ENCODE data around the gene NSUN2.

DNA sequence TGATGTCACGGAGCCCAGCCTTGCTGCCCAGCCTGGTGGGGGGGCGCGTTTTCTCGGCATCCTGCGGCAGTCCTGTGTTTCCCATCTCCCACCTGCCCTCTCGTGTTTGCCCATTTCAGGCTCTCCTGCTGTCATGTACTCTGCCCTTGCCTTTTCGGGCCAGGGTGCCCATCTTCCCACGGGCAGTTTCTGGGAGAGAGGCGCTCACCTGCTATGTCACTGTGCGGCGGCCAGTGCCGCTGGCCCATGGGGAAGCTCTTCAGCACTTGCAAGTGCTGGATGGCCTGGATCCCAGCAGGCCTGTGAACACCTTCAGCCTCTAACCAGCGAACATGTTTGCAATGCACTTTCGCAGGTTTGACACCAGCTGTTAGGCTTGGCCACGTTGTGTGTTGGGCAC, 33.9 kb upstream of the NSUN2 start:
- TF ChIP-seq, protein P1, sequence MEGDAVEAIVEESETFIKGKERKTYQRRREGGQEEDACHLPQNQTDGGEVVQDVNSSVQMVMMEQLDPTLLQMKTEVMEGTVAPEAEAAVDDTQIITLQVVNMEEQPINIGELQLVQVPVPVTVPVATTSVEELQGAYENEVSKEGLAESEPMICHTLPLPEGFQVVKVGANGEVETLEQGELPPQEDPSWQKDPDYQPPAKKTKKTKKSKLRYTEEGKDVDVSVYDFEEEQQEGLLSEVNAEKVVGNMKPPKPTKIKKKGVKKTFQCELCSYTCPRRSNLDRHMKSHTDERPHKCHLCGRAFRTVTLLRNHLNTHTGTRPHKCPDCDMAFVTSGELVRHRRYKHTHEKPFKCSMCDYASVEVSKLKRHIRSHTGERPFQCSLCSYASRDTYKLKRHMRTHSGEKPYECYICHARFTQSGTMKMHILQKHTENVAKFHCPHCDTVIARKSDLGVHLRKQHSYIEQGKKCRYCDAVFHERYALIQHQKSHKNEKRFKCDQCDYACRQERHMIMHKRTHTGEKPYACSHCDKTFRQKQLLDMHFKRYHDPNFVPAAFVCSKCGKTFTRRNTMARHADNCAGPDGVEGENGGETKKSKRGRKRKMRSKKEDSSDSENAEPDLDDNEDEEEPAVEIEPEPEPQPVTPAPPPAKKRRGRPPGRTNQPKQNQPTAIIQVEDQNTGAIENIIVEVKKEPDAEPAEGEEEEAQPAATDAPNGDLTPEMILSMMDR (IDR thresholded peaks at IDR 0.05): no peak
- no peak for TF ChIP-seq POLR2A (IDR thresholded peaks at IDR 0.05)
